HepG2 (cell line): ENCODE data around the gene FAM3A.
A peak's percentile ranks its signal among the peaks of the same experiment; 100 is the strongest.

ENCODE experiments used
- KDM1A ChIP-seq: IDR thresholded peaks from 2 replicates; pipeline ENCODE4 v1.6.1; 2016; ENCODE audit warnings: missing compliant biosample characterization
- KDM2A ChIP-seq: sonication (generic); formaldehyde crosslinking; IDR thresholded peaks from 2 replicates; pipeline ENCODE4 v1.4.0; 2020; ENCODE audit warnings: low read depth, missing genetic modification reagents, borderline replicate concordance
- KLF6 ChIP-seq: IDR thresholded peaks from 2 replicates; pipeline ENCODE4 v1.8.0; 2016; ENCODE audit warnings: missing biosample characterization, missing genetic modification reagents
- RXRB ChIP-seq: IDR thresholded peaks from 2 replicates; pipeline ENCODE4 v1.6.1; 2016; ENCODE audit warnings: borderline replicate concordance, missing genetic modification reagents, missing compliant biosample characterization
- TF ChIP-seq, protein P1 (sequence below): sonication (generic); formaldehyde crosslinking; IDR thresholded peaks from 2 replicates; pipeline ENCODE4 v1.4.0; 2020; ENCODE audit warnings: mild to moderate bottlenecking, missing genetic modification reagents
- TF ChIP-seq, protein P2 (sequence below): sonication (generic); formaldehyde crosslinking; IDR thresholded peaks from 2 replicates; pipeline ENCODE4 v1.5.0; 2020; ENCODE audit warnings: mild to moderate bottlenecking, missing genetic modification reagents, moderate library complexity

DNA sequence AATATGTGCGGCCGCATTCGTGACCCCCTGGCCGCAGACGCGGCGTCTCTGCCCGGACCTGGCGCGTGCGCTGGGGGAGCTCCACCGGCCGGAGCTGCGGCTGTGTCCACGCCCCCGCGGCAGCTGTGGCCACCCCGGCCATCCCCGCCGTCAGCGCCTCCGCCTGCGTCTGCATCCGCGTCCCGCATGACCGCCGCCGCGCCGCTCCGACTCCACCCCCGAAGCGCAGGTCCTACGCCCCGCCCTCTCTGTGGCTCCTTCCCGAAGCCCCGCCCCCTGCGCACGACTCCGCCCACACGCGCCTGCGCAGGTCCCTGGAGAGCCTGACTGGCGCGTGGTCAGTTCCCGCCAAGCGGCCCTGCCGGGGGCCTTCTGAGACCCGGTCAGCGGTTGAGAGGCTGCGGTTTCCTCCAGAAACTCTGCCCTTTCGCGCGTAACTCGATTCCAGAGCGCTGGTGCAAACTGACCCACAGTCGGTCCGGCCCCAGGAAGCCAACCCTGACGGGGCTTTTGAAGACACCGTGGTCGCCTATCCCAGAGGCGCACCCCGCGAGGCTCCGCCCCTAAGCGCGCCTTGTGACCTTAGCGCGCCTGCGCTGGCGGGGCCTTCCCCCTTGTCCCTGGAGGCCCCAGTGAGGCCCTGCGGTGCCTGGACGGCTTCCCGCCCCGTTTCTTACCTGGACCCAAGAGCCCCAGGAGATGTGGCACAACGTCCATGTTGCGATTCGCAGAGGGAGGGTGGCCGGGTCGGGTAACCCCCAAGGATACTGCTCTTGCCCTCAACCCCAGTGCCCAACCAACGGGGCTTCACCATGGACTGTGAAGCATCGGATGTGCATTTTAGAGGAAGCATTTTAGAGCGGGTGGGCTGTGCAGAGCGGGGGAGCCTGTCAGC lies 37.1 kb downstream of the FAM3A start, which contains the start of gene LAGE3:
- TF ChIP-seq KDM1A (CRISPR knock-in tag) = no peak
- TF ChIP-seq, protein P1, sequence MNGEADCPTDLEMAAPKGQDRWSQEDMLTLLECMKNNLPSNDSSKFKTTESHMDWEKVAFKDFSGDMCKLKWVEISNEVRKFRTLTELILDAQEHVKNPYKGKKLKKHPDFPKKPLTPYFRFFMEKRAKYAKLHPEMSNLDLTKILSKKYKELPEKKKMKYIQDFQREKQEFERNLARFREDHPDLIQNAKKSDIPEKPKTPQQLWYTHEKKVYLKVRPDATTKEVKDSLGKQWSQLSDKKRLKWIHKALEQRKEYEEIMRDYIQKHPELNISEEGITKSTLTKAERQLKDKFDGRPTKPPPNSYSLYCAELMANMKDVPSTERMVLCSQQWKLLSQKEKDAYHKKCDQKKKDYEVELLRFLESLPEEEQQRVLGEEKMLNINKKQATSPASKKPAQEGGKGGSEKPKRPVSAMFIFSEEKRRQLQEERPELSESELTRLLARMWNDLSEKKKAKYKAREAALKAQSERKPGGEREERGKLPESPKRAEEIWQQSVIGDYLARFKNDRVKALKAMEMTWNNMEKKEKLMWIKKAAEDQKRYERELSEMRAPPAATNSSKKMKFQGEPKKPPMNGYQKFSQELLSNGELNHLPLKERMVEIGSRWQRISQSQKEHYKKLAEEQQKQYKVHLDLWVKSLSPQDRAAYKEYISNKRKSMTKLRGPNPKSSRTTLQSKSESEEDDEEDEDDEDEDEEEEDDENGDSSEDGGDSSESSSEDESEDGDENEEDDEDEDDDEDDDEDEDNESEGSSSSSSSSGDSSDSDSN (CRISPR knock-in tag) = no peak
- TF ChIP-seq RXRB (CRISPR knock-in tag) = no peak
- TF ChIP-seq KLF6 (CRISPR knock-in tag) = no peak
- TF ChIP-seq, protein P2, sequence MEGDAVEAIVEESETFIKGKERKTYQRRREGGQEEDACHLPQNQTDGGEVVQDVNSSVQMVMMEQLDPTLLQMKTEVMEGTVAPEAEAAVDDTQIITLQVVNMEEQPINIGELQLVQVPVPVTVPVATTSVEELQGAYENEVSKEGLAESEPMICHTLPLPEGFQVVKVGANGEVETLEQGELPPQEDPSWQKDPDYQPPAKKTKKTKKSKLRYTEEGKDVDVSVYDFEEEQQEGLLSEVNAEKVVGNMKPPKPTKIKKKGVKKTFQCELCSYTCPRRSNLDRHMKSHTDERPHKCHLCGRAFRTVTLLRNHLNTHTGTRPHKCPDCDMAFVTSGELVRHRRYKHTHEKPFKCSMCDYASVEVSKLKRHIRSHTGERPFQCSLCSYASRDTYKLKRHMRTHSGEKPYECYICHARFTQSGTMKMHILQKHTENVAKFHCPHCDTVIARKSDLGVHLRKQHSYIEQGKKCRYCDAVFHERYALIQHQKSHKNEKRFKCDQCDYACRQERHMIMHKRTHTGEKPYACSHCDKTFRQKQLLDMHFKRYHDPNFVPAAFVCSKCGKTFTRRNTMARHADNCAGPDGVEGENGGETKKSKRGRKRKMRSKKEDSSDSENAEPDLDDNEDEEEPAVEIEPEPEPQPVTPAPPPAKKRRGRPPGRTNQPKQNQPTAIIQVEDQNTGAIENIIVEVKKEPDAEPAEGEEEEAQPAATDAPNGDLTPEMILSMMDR (CRISPR knock-in tag) = no peak
- peak; percentile 50; the same call in 1 of the 2 replicates for TF ChIP-seq KDM2A (CRISPR knock-in tag)
